Activated gamma-delta T cell (primary cell): ENCODE measurements around the gene TP53I11.

Experiments
- DNase-seq: peaks from one replicate; lab custom pipeline; 2025; lab: John Stamatoyannopoulos, UW

Gene TP53I11

GRCh38 chr11:44912270-44912987 lies 38.3 kb downstream of the TP53I11 start:
- no peak for DNase-seq

GRCh38 chr11:44911029-44911814 lies 39.5 kb downstream of the TP53I11 start:
- no peak for DNase-seq

- DNase-seq, result no peak
Observed at GRCh38 chr11:44910591-44910990, 40.1 kb downstream of the TP53I11 start.

- no peak for DNase-seq
Observed at GRCh38 chr11:44909557-44909956, 41.1 kb downstream of the TP53I11 start.

- no peak for DNase-seq
Observed at GRCh38 chr11:44906649-44907048, 44.0 kb downstream of the TP53I11 start.

- DNase-seq, result no peak
Observed at GRCh38 chr11:44905131-44905866, 45.4 kb downstream of the TP53I11 start.

GRCh38 chr11:44904261-44905020 lies 46.2 kb downstream of the TP53I11 start:
- DNase-seq, result no peak

- DNase-seq, result no peak
Observed at GRCh38 chr11:44903518-44903917, 47.2 kb downstream of the TP53I11 start.

- no peak for DNase-seq
Observed at GRCh38 chr11:44903035-44903434, 47.6 kb downstream of the TP53I11 start.

GRCh38 chr11:44901786-44902185 lies 48.9 kb downstream of the TP53I11 start:
- DNase-seq, result no peak

GRCh38 chr11:44901120-44901633 lies 49.5 kb downstream of the TP53I11 start:
- DNase-seq, result no peak

- DNase-seq, result no peak
Observed at GRCh38 chr11:44899959-44900358, 50.7 kb downstream of the TP53I11 start.

- DNase-seq, result peak; percentile 24
Observed at GRCh38 chr11:44893846-44894617, 56.7 kb downstream of the TP53I11 start.

- DNase-seq, result no peak
Observed at GRCh38 chr11:44893308-44893822, 57.3 kb downstream of the TP53I11 start.

GRCh38 chr11:44892843-44893242 lies 57.8 kb downstream of the TP53I11 start:
- no peak for DNase-seq

- DNase-seq, result no peak
Observed at GRCh38 chr11:44889266-44889665, 61.4 kb downstream of the TP53I11 start.

- no peak for DNase-seq
Observed at GRCh38 chr11:44887636-44888035, 63.0 kb downstream of the TP53I11 start.

GRCh38 chr11:44886790-44887140 lies 63.9 kb downstream of the TP53I11 start:
- no peak for DNase-seq

- no peak for DNase-seq
Observed at GRCh38 chr11:44885919-44886789, 64.5 kb downstream of the TP53I11 start.
